NCI-H82 (cell line): ENCODE results near the gene MAFB.
"Not testable (repeated sequence)": the region's sequence is repeated elsewhere in the genome, so short reads cannot be mapped to it uniquely, and the experiment has no call there.

Source experiments
- DNase-seq: peaks from one replicate; lab custom pipeline; 2025; lab: John Stamatoyannopoulos, UW

The MAFB gene

DNA sequence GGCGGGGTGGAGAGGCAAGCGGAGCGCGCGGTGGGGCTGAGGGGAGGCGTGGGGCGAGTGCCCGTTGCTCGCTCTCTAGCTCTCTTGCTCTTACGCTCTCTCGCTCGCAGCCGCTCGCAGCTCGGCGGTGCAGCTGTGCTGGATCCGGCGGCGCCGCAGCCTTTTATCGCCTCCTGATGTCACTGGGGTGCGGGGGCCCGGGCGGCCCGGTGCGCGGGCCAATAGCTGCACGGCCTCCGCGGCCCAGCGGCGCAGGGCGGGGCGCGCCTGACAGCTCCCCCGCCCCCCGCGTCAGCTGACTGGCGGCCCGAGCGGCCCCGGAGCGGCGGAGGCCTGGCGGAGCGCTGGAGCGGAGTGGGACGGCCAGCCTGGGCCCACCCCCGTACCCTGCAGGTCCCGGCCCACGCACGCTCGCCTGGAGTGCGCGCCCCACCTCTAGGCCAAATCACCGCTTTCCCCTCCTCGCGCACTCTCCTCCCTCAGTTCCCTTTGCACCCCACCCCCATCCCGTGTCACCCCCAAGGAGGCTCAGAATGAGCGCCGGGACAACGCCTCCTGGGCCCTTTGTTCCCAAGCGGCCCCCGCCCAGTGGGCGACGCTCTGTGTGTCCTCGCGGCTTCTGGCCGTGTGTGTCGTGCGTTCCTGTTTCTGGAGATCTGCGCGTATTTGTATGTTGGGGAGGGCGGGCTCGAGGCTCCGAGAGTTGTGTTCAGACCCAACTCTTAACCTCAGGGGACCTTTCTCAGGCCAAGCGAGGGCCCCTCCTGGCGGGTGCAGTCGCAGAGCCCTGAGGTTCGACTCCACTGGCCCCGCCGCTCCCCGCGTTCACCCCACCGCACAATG is at the start of gene MAFB:
MAFB (minus strand) TSS at position 137 of the 843 bp plus-strand sequence. CDS start 386 bp downstream, outside the sequence.
- DNase-seq, result peak; percentile 80

DNA sequence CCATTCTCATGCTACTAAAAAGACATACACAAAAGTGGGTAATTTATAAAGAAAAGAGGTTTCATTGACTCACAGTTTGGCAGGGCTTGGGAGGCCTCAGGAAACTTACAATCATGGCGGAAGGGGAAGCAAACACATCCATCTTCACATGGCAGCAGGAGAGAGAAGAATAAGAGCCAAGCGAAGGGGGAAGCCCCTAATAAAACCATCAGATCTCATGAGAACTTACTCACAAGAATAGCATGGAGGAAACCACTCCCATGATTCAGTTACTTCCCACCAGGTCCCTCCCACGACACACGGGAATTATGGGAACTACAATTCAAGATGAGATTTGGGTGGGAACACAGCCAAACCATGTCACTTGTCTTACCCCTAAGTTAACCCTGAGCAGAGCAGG is 47.4 kb upstream of the MAFB start:
- not testable (repeated sequence) for DNase-seq

DNA sequence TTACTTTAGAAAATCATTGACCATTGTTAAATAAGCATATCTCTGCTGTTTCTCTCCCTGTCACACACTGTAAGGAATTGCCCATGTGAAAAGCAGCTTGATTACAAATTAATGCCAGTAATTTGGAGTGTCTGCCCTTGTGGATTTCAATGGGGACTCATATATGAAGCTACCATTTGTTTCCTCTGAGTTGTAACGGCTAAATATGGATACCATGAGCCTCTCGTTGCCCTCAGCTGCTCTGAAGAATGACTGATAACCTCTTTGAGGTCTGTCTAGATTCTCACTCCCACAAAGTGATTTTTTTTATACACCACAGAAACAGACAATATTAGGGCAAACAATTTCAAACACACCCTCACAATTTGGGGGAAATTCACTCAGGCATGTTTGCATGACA is 40.0 kb upstream of the MAFB start:
- no peak for DNase-seq

DNA sequence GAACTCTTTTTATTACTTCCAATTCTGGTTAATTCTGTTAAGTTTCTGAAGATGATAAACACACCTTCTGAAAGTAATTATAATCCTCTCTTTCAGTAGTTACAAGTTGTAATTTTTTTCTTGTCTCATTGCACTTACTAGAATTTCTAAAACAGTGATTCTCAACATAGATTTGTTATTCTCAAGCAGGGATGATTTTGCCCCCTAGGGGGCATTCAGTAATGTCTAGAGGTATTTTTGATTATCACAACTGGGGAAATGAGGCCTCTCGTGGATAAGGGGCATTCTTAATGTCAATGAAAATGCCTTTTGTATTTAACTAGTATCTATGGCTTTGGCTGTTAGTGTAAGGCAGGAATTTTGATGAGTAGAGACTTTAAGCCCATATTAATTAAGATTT is 39.4 kb upstream of the MAFB start:
- no peak for DNase-seq

DNA sequence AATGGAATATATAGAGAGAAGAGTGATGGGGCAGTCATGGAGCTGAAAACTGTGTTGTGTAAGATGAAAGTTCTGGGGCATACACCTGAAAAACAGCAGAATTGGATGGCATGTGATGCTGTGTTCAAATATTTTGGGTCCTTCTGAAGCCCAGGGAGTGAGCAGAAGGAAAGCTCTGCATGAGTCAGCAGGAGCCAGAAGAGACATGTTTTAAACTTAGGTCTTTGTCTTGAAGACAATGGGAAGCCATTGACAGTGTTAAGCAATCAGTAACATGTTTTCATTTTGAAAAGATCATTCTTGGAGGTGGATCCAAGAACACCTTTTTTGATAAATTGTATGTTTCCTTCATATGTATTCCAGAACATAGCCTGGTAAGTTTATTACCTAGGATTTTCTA is 38.9 kb upstream of the MAFB start:
- DNase-seq, result no peak

DNA sequence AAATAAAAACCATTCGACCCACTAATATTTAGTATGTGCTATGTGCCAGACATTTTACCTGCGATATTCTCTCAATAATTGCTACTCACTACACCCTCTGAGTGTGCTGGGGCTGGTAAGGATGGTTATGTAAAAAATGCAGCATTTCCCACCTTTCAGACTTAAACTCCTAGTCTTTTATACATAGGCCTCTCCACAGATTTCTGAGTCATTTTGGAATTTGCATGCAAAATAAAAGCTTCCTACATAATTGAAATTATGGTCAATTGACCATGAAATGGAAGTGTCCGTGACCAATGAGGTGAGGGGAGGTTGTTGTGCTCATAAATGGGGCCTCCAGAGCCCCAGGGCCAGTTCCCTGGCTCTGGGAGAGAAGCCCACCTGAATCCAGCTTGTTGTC is 37.7 kb upstream of the MAFB start:
- no peak for DNase-seq

DNA sequence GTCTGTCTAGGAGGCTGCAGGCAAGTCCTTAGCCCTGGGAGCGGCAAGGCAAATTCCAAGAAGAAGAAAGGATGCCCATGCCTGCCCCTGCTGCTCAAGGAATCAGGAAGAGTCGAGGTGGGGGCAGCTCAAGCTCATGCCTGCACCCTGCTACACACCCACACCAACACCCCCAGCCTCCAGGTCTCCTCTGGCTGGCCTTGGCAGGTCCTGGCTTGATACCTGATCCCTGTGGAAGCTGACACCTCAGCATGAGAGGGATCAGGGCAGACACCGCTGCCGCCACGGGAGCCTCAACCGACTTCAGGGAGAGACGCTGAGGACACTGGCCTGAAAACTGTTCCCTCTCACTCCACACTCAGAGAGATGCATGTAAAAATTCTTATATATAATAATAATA is 35.5 kb upstream of the MAFB start:
- no peak for DNase-seq

DNA sequence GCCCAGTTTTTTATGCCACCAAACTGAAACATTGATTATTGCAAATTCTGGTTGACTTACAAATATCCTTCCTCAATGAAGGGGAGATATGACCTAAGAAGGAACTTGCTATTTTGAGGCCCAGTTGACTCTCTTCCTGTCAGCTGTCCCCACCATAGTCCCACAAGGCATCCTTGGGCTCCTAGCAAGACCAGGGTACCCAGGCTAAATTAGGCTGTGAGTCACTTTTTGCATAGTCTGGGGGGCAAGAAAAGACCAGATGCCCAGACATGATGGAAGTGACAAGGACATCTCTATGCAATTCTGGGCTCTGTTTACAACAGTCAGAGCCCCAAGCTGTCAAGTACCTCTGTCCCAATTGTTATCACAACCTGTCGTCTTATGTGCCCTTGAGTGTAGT is 31.8 kb upstream of the MAFB start:
- DNase-seq, result no peak

DNA sequence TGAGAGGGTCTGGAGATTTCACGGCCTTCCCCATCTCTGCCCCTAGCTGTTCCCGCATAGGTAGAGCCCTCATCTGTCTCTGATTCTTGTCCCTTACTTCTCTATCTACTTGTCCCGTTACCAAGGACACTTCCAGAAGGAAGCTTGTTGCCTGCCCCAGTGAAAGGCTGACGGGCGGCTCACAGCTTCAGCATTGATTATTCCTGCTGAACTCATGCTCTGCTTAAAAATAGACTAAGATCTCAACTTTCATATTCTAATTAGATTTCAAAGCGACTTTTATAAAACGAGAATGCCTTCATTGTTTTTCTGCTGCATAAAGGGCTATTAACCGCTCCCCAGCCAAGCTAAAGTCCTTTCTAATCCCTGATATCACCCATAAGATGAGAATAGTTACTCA is 31.1 kb upstream of the MAFB start:
- no peak for DNase-seq

DNA sequence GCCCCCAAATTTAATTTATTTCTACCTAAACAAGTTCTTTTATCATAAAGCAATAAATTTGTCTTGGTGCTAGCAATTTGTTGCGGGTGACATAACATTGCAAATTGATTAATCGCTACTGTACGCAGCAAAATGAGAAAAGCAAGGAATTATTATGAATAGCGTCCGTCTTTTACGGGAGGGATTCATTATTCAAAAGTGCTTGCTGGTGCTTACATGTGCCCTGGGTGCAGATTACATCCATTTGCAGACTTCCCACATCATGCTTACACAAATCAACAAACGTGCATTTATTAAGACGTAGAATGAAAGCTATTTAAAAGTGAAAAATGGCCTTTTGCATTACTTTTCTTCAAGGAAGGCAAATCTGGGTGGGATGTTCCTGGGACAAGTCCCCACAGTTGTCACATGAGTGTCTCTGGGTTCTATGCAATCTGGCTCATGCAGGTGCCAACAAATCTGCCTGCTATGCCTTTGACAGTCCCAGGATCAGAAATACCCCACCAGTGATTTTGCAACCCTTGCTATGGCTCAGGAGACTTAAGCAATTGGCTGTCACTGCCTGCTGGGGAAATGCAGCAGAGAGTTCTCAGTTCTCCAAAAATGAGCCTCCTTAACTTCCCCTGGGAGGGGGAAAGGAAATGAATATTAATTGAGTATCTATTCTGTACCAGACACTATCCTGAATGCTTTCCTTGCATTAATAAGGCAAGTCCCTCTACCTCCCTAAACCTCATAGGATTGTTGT is 30.1 kb upstream of the MAFB start:
- DNase-seq, result no peak

DNA sequence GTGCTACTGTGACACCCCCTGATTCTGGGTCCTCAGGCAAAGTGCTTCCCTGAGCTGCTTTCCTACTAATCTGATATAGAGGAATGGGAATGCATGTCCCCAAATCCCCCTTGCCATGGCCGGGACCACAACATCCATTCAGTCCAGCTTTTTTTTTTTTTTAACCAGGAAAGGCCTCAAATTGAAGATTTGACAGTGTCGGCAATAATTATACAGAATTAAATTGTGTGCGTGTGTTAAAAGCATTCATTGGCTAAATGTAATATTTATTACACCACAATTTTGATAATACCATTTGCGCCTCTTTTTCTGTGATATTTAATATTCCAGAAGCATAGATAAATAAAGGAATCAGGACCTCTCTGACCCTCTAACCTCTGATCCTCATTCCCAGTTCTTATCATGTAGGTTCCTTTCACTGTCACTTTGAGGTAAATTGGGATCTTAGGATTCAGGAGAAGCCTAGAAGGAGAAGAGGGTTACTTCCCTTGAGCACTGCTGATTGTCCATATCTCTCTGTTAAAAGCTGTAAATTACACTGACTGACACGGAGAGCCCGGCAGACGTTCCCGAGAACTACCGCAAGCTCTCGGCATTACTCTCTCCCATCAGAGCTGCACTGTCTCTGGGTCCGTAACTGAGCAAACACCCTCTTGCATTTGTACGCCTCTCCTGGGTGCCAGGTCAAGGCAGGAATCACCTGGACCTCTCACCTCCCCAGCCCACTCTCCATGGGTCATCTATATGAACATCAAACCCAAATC is 29.4 kb upstream of the MAFB start:
- no peak for DNase-seq

DNA sequence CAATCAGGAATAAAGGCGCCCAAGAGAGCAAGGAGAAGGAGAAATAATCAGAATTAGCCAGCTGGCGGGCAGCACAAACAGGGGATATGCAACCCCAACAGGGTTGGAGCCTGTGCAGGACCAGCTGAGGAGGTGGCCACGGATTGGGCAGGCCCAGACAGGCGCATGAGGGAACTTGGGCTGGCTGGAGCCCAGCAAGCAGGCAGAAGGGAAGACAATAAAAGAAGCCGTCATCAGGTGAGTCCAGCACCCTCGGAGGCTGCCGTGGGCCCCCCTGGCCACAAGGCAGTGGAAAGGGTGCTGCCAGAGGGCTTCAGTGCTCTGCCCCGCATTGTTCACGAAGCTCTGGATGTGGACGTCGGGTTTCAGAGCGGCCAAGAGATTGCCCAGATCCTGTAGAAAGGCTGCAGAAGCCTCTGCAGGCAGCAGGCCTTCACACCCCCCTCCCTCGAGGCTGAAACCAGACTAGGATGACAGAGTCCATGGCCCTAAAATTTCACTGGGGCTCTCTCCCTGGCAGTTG is 28.4 kb upstream of the MAFB start:
- DNase-seq, result no peak

DNA sequence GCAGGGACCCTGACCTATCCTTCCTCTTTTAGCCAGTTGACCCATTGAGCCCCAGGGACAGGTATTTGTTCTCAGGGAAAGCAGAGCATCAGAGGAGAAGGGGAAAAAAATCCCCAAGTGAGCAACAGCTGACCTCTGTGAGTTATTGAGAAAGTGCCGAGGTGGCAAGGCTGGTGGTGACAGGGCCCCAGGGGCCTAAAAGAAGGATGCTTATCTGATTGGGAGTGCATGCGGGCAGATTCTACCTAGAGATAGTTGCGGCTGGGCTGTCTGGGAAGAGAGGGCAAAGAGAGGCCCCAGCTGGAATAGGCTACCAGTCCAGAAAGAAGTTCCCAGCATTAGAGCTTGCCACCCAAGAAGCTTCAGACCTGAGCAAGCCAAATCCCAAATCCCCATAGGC is 26.5 kb upstream of the MAFB start:
- DNase-seq, result no peak

DNA sequence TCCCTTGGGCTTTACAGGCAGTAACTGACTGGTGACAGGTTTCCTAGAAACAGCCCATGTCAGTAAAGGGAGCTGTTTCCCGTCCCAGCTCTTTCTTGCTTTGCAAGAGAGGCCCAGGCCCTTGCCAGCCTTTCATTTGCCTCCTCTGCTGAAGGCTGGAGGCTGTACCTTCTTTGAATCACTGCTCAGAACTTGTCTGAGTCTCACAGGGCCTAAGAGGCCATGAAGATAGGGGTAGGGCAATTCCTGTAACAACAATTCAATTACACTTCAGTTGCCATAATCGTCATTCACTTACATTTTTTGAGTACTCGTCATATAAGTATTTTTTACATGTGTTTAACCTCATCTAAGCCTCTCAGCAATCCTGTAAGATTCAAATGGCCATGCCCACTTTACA is 25.9 kb upstream of the MAFB start:
- DNase-seq, result no peak

DNA sequence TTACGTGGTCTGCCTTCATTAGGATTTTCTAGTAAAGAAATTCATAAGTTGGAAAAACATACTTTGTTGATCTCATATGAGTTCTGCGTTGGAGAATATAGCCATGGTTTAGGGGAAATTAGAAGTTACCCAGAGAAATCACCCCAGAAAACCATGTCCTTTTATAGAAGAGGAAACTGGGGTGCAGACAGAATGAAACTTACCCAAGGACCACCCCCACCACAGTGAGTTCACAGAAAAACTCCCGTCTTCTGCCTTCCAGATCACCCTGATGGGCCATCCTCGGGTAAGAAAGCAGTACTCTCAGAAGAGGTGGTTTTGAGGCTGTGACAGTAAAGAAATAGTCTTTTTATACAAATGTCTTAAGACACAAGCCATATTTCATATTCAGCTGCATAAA is 25.1 kb upstream of the MAFB start:
- DNase-seq, result no peak

DNA sequence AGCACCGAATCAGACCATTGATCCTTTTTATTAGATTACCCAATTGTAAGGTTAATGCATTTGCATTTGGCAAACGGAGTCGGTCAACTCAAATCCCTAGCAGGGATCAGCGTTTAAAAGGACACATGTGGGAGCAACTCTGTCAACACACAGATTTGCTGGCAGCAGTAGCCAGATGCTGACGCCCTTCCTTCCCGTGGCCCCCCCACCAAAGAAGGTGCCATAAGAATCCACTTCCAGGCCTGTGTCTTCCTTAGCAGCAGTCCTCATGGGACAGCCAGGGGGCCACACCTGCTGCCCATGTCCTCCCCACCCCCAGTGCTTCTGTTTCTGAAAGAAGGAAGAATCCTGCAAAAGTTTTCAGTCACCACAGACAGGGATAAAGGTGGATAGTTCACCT is 24.5 kb upstream of the MAFB start:
- peak; percentile 92 for DNase-seq

DNA sequence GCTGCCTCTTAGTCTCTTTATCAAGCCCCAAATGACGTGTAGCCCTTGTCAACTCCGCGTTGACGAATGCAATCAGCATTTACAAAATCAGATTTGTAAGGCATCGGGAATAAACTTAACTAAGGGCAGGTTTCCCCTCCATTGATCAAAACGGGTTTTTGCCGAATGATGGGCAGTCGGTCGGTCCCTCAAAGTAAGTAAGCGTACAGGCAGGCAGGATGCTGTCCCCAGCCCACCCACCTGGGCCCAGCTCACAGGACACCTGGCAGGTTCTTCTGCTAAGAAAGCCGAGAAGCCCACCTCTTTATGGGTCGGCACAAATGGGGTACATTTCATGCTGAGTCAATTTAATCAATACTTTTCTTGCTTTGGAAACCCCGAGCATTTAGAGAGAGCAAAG is 22.0 kb upstream of the MAFB start:
- DNase-seq, result peak; percentile 13

DNA sequence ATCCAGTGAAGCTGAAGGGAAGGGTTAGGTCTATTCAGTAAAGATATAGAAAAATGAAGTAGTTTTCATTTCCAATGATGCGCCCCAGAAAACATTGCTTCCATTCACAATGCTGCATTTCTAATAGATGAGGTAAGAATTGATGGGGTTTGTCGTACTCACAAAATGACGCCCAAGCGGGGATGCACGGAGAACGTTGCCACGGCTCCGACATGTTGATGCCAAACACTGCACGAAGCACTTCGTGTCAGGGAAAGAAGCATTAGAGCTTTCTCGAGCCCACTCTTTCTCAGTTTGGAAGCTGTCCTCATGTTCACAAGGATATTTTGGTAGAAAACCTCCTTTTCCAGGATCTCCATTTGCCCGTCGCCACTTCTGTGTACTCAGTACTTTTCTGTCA is 21.6 kb upstream of the MAFB start:
- DNase-seq, result no peak

DNA sequence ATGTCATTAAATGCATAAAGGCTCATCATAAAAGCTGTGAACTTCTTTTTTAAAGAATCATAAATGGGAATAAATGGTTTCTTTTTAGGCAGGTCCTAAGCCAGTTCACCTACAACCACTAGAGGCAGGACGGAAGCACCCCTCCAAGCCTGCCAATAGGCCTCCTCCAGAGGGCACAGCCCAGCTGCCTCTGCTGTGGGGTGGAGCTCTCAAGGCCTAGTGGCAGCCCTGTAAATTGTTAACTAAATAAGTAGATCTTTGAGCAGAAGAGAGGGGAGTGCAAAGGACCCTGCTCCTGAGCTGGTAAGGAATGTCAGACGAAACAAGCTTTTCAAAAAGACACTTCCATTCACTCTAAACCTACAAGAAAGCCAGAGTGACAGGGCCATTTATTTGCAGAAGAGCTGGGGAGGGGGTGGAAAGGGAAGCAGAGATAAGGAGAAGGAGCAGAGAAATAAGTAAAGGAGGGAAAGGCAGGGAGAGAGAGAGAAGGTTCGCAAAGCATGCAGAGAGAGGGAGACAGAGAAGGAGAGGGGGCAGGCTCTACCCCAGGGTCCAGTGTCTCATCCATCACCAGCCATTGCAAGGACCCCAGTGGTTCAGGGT is 18.0 kb upstream of the MAFB start:
- peak; percentile 35 for DNase-seq

DNA sequence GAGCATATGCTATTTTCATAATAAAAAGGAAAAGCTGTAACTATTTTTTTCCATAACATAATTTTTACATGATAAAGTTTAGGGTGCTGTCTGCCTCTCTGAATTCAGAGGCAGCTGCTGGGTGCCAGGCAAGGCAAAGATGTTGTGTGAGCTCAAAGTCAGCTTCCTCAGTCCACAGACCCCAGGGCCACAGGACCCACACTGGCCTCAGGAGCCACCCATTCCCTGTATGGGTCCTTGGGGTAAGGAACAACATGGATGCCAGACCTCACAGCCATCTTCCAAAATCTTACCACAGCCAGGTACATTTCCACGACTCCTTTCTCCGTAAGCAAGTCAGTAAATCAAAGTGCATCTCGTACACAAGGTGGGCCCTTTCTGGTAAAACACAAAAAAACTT is 16.4 kb upstream of the MAFB start:
- DNase-seq, result no peak

DNA sequence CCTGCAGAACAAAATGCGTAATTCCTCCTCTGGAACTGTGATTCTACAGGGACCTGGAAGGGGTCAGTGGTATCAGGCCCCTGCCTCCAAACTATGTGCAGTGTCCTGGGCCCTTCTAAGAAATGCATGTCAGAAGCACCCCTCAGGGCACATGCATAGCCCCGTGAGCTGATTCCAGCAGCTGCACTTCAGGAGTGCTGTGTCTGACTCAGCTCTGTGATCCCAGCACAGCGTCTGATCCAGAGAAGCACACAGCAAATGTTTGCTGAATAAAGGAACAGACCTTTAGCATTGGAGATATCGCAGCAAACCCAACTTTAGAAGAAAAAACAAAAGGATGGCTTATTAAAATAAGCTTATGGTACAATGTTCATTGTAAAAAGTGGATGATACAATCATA is 15.8 kb upstream of the MAFB start:
- DNase-seq, result no peak

DNA sequence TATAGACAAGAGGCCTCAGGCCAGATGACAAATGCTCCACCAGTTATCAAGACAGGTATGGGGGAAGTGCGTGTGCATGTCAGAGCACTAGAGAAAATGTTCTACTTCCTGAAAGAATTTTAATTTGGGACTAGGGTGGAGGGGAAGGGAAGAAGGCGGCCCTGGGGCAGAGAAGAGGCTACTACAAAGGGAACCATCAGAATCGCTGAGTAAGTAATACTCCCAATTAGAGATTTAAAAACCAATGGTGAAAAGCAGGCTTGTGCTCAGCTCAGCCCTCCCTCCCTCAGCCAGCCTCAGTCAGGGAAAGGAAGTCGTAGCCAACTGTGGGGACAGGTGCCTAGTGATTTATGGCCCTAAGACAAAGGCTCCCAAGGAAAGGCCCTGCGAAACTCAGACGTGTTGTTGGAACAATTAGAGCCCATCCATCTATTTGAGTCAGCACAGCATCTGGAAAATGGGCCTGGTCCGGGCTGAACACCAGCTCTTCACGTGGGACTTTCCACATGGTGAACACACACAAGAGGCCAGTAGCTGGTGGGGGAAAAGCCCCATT is 15.0 kb upstream of the MAFB start:
- DNase-seq, result no peak
